ENCODE measurements around the gene WFDC5.
"Not testable (repeated sequence)": the region's sequence is repeated elsewhere in the genome, so short reads cannot be mapped to it uniquely, and the experiment has no call there.

WFDC5 gene

DNA sequence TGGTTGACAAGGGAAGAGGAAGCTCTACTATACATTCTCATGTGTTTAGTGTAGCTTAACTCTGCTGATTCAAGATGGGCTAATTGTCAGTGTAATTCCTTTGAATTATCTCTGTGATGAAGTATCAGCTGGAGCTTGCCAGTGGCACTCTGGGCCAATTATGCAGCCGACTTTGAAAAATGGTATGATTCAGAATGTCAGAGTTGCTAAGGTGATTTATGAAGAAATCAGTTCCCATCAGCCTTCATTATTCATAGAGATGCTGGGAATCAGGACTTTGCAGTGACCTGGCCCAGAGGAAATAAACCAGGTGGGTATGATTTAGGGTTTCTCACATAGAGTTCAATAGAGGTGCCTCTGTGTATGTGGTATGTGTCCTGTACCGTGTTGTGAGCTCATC lies 47.4 kb downstream of the WFDC5 start:
- TF ChIP-seq, protein P1, sequence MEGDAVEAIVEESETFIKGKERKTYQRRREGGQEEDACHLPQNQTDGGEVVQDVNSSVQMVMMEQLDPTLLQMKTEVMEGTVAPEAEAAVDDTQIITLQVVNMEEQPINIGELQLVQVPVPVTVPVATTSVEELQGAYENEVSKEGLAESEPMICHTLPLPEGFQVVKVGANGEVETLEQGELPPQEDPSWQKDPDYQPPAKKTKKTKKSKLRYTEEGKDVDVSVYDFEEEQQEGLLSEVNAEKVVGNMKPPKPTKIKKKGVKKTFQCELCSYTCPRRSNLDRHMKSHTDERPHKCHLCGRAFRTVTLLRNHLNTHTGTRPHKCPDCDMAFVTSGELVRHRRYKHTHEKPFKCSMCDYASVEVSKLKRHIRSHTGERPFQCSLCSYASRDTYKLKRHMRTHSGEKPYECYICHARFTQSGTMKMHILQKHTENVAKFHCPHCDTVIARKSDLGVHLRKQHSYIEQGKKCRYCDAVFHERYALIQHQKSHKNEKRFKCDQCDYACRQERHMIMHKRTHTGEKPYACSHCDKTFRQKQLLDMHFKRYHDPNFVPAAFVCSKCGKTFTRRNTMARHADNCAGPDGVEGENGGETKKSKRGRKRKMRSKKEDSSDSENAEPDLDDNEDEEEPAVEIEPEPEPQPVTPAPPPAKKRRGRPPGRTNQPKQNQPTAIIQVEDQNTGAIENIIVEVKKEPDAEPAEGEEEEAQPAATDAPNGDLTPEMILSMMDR (IDR thresholded peaks at IDR 0.05; ENCODE audit: low read depth, low read length, missing control alignments) = no peak
- H3K4me3 ChIP-seq (ENCODE audit: low read depth, low read length) = no peak overlapping the region
- in situ Hi-C loops (cut with HindIII; ENCODE audit: low sequenced_read_pairs) = no loop called here
- no peak for DNase-seq (ENCODE audit: low read depth)

DNA sequence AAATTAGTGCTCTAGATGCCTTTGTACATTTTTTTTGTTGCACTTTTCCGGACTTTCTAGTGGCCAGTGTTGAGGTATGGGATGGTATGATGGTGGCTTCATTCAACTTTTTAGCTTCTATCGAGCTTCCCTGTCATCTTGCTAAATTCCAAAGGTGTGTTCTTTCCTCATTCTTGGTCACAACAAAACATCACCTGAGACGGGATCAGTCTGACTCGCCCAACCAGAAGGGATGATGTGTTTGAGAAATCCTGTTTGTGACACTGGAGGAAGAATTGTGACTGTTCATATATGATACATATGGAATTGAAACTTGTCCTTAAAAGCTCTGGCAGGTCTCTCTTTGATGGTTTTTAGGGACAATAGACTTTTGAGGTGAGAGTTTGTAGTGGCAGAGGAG lies 47.9 kb downstream of the WFDC5 start:
- H3K4me3 ChIP-seq (ENCODE audit: low read depth, low read length) = no peak overlapping the region
- no peak for DNase-seq (ENCODE audit: low read depth)
- in situ Hi-C loops (cut with HindIII; ENCODE audit: low sequenced_read_pairs) = no loop called here
- TF ChIP-seq, protein P1 (IDR thresholded peaks at IDR 0.05; ENCODE audit: low read depth, low read length, missing control alignments) = no peak

DNA sequence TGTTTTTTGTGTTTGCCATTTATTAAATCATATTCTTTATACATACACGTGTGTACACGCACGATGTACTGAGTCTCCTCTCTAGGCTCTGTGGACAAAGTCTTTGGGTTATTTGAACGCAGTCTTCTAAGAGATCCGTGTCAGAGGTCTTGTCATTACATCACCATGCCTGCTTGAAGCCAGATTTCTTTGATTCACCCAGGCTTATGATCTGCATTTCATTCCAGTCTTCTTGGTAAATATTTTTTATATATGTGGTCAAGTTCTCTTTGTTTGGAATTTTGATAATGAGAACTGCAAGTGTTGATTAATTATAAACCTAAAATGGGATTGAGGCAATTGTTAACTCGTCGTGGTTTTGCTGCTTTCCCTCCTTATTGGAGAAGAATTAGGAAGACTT lies 48.6 kb downstream of the WFDC5 start:
- TF ChIP-seq, protein P1 (IDR thresholded peaks at IDR 0.05; ENCODE audit: low read depth, low read length, missing control alignments) = no peak
- DNase-seq (ENCODE audit: low read depth) = no peak
- H3K4me3 ChIP-seq (ENCODE audit: low read depth, low read length) = no peak overlapping the region
- in situ Hi-C loops (cut with HindIII; ENCODE audit: low sequenced_read_pairs) = no loop called here

DNA sequence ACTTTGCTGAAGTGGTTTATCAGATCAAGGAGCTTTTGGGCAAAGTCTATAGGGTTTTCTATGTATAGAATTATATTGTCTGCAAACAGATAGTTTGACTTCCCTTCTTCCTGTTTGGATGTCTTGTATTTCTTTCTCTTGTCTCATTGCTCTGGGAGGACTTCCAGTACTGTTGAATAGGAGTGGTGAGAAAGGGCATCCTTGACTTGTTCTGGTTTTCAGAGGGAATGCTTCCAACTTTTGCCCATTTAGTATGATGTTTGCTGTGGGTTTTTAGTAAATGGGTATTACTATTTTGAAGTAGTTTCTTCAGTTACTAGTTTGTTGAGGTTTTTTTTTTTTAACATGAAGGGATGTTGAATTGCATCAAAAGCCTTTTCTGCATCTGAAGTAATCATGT lies 50.2 kb downstream of the WFDC5 start:
- DNase-seq (ENCODE audit: low read depth) = no peak
- TF ChIP-seq, protein P1 (IDR thresholded peaks at IDR 0.05; ENCODE audit: low read depth, low read length, missing control alignments) = no peak
- in situ Hi-C loops (cut with HindIII; ENCODE audit: low sequenced_read_pairs) = no loop called here

DNA sequence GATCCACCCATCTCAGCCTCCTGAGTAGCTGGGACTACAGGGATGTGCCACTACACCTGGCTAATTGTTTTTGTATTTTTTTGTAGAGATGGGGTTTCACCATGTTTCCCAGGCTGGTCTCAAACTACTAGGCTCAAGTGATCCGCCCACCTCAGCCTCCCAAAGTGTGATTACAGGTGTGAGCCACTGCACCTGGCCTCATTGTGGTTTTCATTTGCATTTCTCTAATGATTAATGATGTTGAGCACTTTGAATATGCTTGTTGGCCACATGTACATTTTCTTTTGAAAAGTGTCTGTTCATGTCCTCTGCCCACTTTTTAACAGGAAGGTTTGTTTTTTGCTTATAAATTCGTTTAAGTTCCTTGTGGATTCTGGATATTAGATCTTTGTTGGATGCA lies 51.9 kb downstream of the WFDC5 start:
- H3K4me3 ChIP-seq (ENCODE audit: low read depth, low read length); in situ Hi-C loops (cut with HindIII; ENCODE audit: low sequenced_read_pairs); DNase-seq (ENCODE audit: low read depth): not testable (repeated sequence)

More for the DNA sequence above, 50.2 kb downstream of the WFDC5 start:
- no peak overlapping the region for H3K4me3 ChIP-seq (ENCODE audit: low read depth, low read length)

DNA sequence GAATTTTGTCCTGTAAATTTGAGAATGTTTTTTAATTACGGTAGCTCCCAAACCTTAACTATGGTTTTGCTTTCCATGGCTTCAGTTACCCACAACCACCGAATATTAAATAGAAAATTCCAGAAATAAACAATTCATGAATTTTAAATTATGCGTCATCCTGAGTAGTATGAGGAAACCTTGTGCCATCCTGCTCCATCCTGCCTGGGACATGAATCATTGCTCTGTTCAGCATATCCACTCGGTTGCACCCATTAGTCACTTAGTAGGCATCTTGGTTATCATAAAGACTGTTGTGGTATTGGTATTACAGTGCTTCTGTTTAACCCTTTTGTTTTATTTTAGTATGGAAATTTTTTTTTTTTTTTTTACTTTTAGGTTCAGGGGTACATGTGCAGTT lies 53.7 kb downstream of the WFDC5 start:
- DNase-seq (ENCODE audit: low read depth) = peak; percentile 60
- no peak overlapping the region for H3K4me3 ChIP-seq (ENCODE audit: low read depth, low read length)
- TF ChIP-seq, protein P1 (IDR thresholded peaks at IDR 0.05; ENCODE audit: low read depth, low read length, missing control alignments) = no peak
- in situ Hi-C loops (cut with HindIII; ENCODE audit: low sequenced_read_pairs) = no loop called here

DNA sequence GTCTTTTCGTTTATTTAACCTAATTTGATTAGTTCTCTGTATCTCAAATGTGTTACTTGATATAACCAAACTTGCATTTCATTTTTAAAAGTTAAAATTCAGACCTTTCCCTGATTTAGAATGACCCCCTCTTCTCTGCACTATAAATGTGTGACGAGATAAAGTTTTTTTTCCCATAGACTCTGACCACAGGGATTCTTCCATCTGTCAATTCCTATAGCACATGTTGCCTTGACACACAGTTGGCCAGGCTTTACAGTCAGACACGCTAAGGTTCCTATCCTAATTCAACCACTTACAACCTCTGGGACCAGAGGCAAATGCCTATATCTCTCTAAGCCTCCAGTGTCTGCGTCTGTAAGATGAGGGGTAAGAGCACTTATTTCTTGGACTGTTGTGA lies 54.7 kb downstream of the WFDC5 start:
- in situ Hi-C loops (cut with HindIII; ENCODE audit: low sequenced_read_pairs) = no loop called here
- DNase-seq (ENCODE audit: low read depth) = no peak
- no peak overlapping the region for H3K4me3 ChIP-seq (ENCODE audit: low read depth, low read length)
- TF ChIP-seq, protein P1 (IDR thresholded peaks at IDR 0.05; ENCODE audit: low read depth, low read length, missing control alignments) = no peak

All from astrocyte of the cerebellum (primary cell).